NOMO-1 treated with DMSO at 0.1 percent for 48 hours (cell line): ENCODE data around the gene PCSK4.

ENCODE experiments used
- DNase-seq: peaks from one replicate; lab custom pipeline; 2025; ENCODE audit not compliant: unreplicated experiment; lab: John Stamatoyannopoulos, UW

The PCSK4 gene

DNA sequence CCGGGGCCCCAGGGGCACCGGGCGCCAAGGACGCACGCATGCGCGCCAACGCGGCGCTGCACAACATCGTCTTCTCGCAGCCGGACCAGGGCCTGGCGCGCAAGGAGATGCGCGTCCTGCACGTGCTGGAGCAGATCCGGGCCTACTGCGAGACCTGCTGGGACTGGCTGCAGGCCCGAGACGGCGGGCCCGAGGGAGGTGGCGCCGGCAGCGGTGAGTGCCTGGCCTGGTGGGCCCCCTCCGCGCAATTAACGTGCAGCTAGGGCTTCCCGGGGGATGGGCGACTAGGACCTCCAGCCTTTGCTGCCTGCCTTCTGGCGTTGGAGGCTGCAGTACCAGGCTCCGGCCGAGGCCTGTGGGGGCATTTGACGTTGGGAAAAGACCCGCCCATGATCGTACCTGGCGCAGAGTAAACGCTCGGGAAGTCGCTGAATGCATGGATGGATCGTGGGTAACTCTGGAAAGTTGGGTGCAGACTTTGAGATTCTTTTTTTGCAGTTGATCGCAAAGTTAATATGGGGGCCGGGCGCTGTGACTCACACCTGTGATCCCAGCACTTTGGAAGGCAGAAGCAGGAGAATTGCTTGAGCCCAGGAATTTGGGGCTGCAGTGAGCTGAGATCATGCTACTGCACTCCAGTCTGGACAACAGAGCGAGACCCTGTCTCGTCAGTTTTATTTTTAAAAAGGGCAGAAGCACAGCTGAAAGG is 33.0 kb downstream of the PCSK4 start:
- DNase-seq: no peak

- DNase-seq: no peak
These were observed 33.8 kb downstream of the PCSK4 start for GRCh38 chr19:1456121-1456900.

- DNase-seq: no peak
These were observed 34.6 kb downstream of the PCSK4 start for GRCh38 chr19:1455336-1456120.

- DNase-seq: no peak
These were observed 35.2 kb downstream of the PCSK4 start for GRCh38 chr19:1455002-1455335.

DNA sequence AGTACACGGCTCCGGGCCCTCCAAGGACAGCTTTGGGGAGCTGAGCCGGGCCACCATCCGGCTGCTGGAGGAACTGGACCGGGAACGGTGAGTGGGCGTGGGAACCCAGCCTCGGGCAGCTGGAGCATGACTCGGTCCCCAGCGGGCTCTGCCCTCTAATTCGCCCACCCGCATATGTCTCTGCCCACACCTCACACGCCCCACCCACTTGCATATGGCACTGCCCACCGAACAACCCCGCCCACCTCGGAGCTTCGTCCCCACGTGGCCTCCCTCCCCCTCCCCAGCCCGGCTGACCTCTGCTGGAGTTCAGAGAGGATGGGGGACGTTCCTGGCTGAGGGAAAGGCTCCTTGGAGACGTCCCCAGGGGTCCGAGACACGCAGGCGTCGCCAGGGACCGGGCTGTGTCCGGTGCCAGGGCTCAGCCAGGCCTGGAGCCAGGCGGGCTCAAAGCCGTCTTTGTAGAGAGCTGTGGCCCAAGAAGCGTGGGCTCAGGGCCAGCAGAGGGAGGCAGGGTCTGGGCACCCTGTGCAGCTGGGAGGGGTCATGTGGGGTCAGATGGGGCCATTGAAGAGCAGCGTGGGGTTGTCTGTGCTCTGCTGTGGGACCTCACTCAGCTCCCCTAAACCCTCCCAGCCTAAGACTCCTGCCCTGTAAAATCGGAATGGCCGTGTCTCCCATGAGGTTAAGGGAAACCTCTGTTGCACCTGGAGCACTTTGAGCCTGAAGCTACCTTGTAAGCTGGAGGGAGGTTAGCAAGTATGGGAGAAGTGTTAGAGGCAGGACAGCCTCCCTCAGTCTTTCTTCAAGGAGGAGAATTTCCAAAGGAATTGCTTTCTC is 36.4 kb downstream of the PCSK4 start:
- no peak for DNase-seq

DNA sequence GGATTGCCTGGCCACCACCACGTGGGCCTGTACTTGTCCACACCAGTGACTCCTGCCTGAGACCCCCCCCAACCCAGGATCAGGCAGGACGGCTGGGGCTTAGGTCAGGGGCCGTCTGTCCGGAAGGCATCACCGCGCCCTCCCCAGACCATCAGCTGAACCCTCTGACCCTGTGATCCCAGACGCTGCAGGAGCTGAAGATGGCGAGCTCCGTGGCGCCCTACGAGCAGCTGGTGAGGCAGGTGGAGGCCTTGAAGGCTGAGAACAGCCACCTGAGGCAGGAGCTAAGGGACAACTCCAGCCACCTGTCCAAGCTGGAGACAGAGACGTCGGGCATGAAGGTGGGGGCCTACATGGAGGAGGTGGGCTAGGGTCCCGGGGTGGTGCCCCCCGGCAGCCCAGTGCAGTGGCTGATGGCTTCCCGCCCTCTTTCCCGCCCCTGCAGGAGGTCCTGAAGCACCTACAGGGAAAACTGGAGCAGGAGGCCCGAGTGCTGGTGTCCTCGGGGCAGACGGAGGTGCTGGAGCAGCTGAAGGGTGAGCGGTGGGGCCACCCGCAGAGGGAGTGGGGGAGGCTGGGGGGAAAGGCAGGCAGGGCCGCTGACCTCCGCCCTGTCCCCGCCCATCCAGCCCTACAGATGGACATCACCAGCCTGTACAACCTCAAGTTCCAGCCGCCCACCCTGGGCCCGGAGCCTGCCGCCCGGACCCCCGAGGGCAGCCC is 37.2 kb downstream of the PCSK4 start:
- DNase-seq: no peak

DNA sequence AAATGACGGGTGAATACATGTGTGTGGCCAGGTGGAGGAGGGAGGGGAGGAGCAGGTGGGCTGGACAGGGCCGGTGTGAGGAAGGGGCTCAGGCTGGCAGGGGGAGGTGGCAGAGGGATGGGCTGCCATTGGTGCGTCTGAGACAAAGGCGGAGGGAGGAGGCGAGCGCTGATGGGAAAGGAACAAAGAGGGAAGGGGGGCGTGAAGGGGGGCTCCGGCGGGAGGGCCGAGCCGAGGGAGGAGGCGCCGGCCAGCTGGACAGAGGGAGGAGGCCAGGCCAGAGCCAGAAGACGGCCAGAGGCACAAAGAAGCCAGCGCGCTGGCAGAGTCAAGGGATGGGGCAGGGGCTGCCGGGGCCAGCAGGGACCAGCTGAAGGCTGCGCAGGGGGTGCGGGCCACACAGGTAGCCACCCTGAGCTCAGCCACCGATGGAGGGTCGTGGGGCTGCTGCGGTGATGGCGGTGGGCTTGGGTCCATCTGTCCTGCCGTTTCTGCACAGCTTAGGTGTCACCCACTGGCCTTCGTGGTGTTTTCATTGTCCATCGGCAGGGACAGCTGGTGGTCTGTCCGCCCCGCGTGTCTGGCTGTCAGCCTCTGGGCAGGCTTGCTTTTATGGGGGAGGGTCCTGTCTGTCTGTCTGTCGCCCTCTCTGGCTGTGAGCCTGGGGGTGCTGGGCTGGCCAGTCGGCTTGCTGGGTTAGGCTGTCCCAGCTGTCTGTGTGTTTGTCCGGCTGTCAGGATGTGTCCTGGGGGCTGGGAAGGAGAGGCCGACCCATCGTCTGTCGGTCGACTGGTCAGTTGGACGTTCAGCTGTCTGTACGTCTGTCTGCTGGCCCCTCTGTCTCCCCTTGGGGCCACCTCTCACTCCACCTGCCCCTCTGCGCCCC is 38.0 kb downstream of the PCSK4 start:
- DNase-seq: no peak

GRCh38 chr19:1450735-1451731 is 39.1 kb downstream of the PCSK4 start:
- DNase-seq: no peak

DNA sequence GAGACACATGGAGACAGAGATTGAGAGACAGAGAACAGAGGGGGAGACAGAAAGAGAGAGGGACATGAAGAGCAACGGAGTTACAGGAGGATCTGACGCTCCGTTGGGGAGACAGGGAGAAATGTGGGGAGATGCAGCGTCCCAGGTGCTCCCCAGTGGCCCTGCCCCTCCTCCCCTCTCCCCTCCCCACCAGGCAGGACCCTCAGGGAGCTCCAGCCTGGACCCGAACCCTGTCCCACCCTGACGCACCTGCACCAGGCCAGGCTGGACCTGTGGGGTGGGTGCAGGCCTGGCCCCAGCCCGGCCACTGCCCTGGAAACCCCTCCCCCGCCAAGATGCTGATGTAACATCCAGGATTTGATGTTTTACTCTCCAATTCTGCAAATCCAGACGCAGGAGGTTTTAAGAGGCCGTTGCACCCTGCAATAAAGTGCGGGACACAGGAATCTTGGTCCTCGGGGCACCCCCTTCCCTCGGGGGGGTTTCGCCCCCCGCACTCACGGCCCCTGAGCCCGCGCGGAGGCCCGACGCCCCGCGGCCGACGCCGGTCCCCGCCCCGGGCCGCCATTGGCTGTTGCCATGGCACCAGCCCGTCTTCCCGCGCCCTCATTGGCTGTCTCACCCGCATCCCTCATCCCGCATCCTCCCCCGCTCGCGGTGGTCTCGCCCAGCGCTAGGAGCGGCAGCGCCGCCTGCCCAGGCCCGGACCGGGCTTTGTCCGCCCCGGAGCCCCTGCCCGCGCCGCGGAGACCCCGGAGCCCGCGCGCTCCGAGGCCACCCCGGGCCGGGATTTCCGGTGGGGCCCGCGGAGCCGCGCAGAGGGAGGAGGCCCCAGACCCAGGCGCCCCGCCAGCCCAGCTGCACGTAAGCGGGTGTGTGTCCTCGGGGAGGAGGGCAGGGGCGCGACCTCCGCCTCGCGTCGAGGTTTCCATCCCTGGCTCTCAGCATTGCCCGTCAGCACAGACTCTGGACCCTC is 40.4 kb downstream of the PCSK4 start, which contains the start of gene APC2:
Gene APC2 (plus strand): TSS at position 655 of the 976 bp plus-strand sequence. CDS start 2,881 bp downstream, outside the sequence.
- no peak for DNase-seq

GRCh38 chr19:1447944-1448343 is 42.2 kb downstream of the PCSK4 start:
- DNase-seq: no peak

DNA sequence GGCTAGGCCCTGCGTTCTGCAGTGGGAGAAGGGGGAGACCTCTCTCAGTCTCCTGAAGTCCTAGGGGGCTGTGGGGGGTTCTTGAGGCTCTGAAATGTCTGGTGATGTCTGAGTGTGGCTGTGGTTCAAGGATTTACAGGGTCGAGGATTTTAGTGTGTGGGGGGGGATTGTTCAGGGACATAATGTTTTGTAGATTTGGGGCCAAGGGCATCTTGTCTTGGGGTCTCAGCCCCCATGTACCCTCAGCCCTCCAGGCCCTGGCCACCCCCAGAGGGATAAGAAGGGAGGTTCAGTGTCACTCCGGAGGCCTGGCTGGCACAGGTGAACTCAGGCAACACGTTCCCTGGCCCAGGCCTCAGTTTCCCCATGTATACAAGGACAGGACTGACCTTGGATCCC is 42.6 kb downstream of the PCSK4 start:
- DNase-seq: no peak

DNA sequence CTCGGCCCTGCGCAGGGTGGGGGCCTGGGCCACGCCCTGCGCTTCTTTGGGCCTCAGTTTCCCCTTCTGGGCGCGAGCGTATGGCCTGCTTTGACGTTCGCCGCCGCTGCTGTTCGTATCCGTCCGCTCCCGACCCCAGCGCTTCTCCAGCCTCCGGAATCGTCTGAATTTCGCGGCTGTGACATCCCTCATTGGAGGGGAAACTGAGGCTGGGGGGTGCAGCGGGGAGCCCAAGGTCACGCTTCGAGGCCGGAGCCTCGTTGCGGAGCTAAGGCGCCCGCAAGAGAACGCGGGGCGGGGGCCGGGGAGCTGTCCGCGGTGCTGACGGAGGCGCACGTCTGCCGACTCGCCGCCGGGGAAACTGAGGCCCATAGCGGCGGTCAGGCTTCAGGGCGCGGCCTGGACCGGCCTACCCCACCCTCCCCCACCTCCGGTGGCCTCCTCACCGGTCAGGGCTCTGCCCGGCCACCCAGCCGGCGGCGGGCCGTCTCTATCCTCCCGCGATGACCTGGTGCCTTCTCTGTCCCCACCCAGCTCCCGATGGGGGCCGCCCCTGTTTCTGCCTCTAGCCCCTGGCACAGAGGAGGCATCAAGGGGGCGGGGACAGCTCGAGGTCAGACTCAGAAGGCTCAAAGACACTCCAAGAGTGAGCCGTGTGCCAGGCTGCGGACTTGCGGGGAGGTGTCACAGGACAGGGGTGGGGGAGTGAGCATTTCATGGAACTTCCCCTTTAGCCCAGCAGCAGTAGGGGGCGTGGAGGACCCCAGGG is 43.3 kb downstream of the PCSK4 start:
- DNase-seq: no peak

- no peak for DNase-seq
These were observed 44.0 kb downstream of the PCSK4 start for GRCh38 chr19:1445932-1446712.

- DNase-seq: peak; percentile 46
These were observed 44.8 kb downstream of the PCSK4 start for GRCh38 chr19:1445185-1445931.
